Progenitor cell of endocrine pancreas (in vitro differentiated cells): ENCODE results near the gene PLXNB2. TPM values are rescaled to one million over a fixed set of nuclear protein-coding genes. Genes with fewer than 3 reads are reported as not detected.
A peak's percentile ranks its signal among the peaks of the same experiment; 100 is the strongest.

Source experiments
- DNase-seq: peaks from one replicate; pipeline ENCODE4 v3.0.0; 2021; ENCODE audit warnings: low spot score; ENCODE audit not compliant: unreplicated experiment
- H3K27ac Mint-ChIP-seq: 2 replicates; pipeline ENCODE4 v1.8.0; 2021; ENCODE audit warnings: mild to moderate bottlenecking, moderate library complexity, mixed read lengths
- H3K27me3 Mint-ChIP-seq: 2 replicates; pipeline ENCODE4 v1.8.0; 2021; ENCODE audit warnings: mixed read lengths
- H3K36me3 Mint-ChIP-seq: 2 replicates; pipeline ENCODE4 v1.8.0; 2022; ENCODE audit warnings: mixed read lengths; ENCODE audit not compliant: insufficient read depth
- H3K4me1 Mint-ChIP-seq: 2 replicates; pipeline ENCODE4 v1.8.0; 2021; ENCODE audit warnings: low read depth, mixed read lengths
- H3K4me3 Mint-ChIP-seq: 2 replicates; pipeline ENCODE4 v1.8.0; 2021; ENCODE audit warnings: low read depth, mild to moderate bottlenecking, moderate library complexity, mixed read lengths
- H3K9me3 Mint-ChIP-seq: 2 replicates; pipeline ENCODE4 v1.8.0; 2021; ENCODE audit warnings: low read depth, mixed read lengths
- CTCF ChIP-seq: fragments of 200-600 bp; sonication (generic); IDR thresholded peaks from one replicate; pipeline ENCODE4 v1.5.0; 2021; ENCODE audit warnings: antibody characterized with exemption, mild to moderate bottlenecking; ENCODE audit not compliant: unreplicated experiment
- total RNA-seq: library from RNA; stranded (reverse); gene quantifications from 2 replicates; pipeline ENCODE4 v1.2.1, GENCODE V29; 2021

Gene PLXNB2
- total RNA-seq, 1 donor from 2014 or later: 182 TPM

GRCh38 chr22:50308986-50309600, 1.6 kb upstream of the PLXNB2 start:
- peaks cover 1% of the 10 kb centered on the region for H3K36me3 Mint-ChIP-seq
- H3K27ac Mint-ChIP-seq: peak overlapping the region; percentile 25
- peaks cover 16% of the 10 kb centered on the region for H3K4me1 Mint-ChIP-seq
- H3K4me3 Mint-ChIP-seq: peak overlapping the region; percentile 64
- no peak for TF ChIP-seq CTCF
- DNase-seq: no peak
- H3K27me3 Mint-ChIP-seq: no peaks in the 10 kb centered on the region
- H3K9me3 Mint-ChIP-seq: no peaks in the 10 kb centered on the region

DNA sequence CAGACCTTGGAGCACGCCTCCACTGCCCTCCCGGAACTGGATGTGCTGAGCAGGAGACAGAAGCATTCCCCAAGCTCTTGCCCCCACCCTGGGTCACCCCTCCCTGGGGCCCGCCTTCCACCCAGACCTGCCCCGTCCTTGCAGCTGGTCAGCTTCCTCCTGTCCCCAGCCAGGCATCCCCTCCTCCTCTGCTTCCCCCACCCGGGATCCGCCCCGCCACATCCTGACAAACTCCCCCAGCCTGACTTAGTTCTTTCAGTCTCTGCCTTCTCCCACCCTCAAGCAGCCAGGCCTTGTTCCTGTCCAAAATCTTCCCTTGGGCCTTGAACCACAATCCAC, 1.1 kb upstream of the PLXNB2 start:
- Mint-ChIP-seq H3K27me3 (no peaks in the 10 kb centered on the region), H3K4me1 (peaks cover 17% of the 10 kb centered on the region), H3K27ac (peak overlapping the region; percentile 25), H3K36me3 (peaks cover 1% of the 10 kb centered on the region), H3K9me3 (no peaks in the 10 kb centered on the region), H3K4me3 (peak overlapping the region; percentile 64)
- no peak for TF ChIP-seq CTCF
- DNase-seq: no peak

DNA sequence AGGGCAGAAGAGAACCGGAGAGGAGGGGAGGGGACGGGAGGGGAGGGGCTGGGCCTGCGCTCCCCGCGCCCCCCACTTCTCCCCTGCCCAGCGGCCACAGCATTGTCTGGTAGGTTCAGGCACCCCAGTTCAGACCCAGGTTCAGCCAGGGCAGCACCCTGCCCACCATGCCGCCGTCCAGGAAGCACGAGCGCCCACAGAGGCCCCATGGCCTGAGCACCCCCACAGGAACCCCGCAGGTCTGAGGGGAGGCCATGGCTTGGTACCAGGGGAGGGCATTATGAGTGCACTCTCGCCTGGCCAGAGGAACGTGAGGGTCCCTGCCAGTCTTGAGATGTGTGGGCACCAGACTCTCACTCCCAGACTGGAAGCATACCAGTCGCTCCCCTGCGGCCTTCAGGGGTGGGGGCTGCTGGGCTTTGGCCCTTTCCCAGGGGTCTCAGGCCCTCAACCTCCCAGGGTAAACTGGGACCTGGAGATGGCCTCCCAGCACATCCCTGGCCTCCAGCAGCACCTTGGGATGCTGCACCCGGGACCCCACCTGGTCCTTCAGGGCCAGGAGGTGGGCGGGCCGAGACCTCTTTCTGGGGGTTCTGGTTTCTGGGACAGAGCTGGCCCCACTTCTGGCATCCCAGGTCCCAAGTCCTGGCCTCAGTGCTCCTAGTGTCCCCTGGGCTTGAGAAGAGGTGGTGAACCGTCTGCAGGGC, 597 bp upstream of the PLXNB2 start:
- TF ChIP-seq CTCF: no peak
- H3K9me3 Mint-ChIP-seq: no peaks in the 10 kb centered on the region
- H3K4me1 Mint-ChIP-seq: peaks cover 17% of the 10 kb centered on the region
- no peak for DNase-seq
- no peaks in the 10 kb centered on the region for H3K27me3 Mint-ChIP-seq
- peak overlapping the region; percentile 58 for H3K4me3 Mint-ChIP-seq
- no peak overlapping the region for H3K27ac Mint-ChIP-seq
- peaks cover 1% of the 10 kb centered on the region for H3K36me3 Mint-ChIP-seq

GRCh38 chr22:50305923-50306566, 1.4 kb downstream of the PLXNB2 start:
- peak overlapping the region; percentile 93 for H3K27ac Mint-ChIP-seq
- H3K9me3 Mint-ChIP-seq: no peaks in the 10 kb centered on the region
- no peaks in the 10 kb centered on the region for H3K36me3 Mint-ChIP-seq
- TF ChIP-seq CTCF: no peak
- no peak for DNase-seq
- H3K4me1 Mint-ChIP-seq: peaks cover 17% of the 10 kb centered on the region
- peak overlapping the region; percentile 88 for H3K4me3 Mint-ChIP-seq
- no peaks in the 10 kb centered on the region for H3K27me3 Mint-ChIP-seq

DNA sequence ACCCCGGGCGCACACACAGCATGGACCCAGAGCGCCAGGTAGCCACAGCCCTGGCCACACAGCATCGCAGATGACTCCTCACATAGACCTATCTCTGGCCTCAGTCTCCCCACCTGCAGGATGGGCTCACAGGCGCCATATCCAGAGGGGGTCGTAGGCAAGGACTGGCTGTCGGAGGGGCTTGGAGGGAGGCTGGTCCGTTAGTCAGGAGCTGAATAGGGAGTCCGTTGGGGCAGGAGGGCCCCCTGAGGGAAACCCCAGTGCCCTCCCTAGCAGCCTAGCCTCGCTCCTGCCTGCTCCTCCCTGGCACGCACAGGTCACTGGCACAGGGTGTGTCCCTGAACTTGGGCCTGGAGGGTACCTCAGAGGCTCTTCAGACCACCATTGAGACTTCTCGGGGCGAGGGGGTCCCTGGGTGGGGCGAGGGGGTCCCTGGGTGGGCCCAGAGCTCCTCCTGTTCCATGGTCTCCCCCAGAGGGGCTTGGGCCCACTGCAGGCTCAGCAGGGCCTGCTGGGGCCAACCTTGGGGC, 2.0 kb downstream of the PLXNB2 start:
- Mint-ChIP-seq H3K9me3 (no peaks in the 10 kb centered on the region), H3K27me3 (no peaks in the 10 kb centered on the region), H3K4me3 (peak overlapping the region; percentile 88), H3K27ac (peak overlapping the region; percentile 93), H3K4me1 (peaks cover 17% of the 10 kb centered on the region), H3K36me3 (no peaks in the 10 kb centered on the region)
- TF ChIP-seq CTCF: no peak
- DNase-seq: no peak
